Esophagus mucosa (tissue), 1 donor: ENCODE measurements around the gene SLC12A9. TPM values are rescaled to one million over a fixed set of nuclear protein-coding genes. Genes with fewer than 3 reads are reported as not detected.
A peak's percentile ranks its signal among the peaks of the same experiment; 100 is the strongest.

ENCODE experiments used
- ATAC-seq: fragments of 200-7000 bp; cut with Tn5 transposase; one replicate; pipeline ENCODE4 v1.9.1; 2020
- total RNA-seq: library from RNA; stranded (reverse); gene quantifications from one replicate; pipeline ENCODE4 v1.2.4, GENCODE V29; 2023
- donor health status: DM: yes; HTN: yes; CAD: no.

Gene SLC12A9
- total RNA-seq, 1 donor from 2014 or later = 13.5 TPM

DNA sequence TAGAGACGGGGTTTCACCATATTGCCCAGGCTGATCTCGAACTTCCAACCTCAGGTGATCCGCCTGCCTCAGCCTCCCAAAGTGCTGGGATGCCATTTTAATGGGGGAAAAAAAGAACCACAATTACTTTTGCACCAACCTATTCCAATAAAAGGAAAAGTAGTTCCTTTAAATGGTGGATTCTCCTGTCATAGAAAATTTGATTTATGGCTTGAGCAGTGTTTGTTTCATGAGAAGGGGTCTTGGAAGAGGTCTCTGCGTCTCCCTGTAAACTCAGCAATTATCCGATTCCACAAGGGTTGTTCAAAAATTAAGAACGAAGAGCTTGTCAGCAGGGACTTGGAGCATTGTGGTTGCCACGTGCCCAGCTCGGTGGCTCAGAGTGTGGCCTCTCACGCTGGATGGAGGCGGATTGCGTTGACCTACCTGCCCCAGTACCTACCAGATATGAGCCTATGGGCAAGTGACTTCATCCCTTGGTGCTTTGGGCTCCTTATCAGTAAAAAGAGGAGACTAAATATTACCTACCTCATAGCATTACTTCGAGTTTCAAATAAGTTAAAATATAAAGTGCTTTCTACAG lies 11.8 kb downstream of the SLC12A9 start:
- ATAC-seq = no peak

DNA sequence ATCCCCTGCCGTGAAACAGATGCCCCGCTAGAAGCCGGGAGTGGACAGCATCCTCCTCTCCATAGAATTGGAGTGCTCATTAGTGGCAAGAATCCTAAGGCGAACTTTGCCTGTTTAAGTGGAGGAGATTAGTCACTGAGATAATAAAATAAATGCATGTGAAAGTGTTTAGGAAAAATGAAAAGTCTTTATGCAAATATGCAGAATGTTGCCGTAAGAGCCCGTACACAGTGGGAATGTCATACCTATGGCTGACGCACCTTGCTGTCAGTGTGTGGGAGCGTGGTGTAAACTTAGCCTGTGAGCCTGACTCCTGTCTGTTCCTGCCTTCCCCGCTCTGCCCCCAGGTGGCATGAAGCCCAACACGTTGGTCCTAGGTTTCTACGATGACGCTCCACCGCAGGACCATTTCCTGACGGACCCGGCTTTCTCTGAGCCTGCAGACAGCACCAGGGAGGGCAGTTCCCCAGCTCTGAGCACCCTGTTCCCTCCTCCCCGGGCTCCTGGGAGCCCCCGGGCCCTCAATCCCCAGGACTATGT lies 12.9 kb downstream of the SLC12A9 start:
- peak; percentile 74 for ATAC-seq

DNA sequence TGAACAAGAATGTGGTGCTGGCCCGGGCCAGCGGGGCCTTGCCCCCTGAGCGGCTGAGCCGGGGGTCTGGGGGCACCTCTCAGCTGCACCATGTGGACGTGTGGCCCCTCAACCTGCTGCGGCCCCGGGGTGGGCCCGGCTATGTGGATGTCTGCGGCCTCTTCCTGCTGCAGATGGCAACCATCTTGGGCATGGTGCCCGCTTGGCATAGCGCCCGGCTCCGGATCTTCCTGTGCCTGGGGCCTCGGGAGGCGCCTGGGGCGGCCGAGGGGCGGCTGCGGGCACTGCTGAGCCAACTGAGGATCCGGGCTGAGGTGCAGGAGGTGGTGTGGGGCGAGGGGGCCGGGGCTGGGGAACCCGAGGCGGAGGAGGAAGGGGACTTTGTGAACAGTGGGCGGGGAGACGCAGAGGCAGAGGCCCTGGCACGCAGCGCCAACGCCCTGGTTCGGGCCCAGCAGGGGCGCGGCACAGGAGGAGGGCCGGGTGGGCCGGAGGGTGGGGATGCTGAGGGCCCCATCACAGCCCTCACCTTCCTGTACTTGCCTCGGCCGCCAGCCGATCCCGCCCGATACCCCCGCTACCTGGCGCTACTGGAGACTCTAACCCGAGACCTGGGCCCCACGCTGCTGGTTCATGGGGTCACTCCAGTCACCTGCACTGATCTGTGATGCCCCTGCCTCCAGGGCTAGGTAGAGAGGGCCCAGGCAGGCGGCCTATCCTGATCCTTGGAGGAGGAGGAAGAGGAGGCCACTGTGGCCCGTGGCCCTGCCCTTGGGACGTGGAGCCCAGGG lies 13.6 kb downstream of the SLC12A9 start:
- ATAC-seq = peak; percentile 81

DNA sequence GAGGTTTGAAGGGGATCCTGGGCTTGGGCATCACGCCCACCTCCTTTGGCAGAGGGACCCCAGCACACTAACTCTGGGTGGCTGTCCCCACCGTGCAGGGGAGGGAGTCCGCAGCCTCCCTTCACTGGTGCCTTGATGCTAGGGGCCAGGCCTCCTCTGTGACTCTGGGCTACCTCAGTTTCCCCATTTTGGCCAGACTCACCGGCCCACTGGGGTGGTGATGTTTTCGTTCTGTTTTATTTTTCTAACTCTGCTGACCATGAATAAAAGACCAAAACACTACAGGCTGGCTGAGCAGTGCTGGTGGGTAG lies 14.2 kb downstream of the SLC12A9 start:
- no peak for ATAC-seq

DNA sequence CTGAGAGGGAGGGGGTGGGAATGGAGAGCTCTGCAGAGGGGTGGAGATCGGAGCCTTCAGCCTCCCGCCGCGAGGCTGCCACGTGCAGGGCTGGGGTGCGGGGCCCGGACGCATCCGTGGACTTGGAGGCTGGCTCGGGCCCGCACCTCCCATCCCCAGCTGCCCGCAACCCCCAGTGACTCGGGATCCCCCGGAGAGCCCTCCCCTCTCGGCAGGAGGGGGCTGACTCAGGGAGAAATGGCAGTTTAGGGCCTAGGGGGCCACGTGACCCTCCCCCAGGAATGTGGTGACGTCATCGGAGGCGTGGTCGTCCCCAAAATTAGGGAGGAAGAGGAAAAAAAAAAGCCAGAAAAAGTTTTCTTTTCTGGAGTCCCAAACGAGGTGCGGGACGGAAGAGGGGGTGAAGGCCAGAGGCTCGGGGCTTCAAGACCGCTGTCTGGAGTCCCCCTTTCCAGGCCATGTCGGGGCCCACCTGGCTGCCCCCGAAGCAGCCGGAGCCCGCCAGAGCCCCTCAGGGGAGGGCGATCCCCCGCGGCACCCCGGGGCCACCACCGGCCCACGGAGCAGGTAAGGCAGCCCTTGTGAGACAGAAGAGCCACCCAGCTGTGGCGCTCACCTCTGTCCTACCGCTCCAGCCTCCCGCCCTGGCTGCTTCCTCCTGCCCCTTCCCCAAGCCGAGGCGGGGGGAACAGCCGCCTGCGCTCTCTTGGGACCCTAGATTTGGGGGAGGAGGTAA lies 14.7 kb downstream of the SLC12A9 start, which contains the start of gene TRIP6:
TRIP6 (plus strand) TSS at position 348 of the 736 bp plus-strand sequence; CDS start at position 459, 111 bp downstream.
- ATAC-seq = peak; percentile 61

DNA sequence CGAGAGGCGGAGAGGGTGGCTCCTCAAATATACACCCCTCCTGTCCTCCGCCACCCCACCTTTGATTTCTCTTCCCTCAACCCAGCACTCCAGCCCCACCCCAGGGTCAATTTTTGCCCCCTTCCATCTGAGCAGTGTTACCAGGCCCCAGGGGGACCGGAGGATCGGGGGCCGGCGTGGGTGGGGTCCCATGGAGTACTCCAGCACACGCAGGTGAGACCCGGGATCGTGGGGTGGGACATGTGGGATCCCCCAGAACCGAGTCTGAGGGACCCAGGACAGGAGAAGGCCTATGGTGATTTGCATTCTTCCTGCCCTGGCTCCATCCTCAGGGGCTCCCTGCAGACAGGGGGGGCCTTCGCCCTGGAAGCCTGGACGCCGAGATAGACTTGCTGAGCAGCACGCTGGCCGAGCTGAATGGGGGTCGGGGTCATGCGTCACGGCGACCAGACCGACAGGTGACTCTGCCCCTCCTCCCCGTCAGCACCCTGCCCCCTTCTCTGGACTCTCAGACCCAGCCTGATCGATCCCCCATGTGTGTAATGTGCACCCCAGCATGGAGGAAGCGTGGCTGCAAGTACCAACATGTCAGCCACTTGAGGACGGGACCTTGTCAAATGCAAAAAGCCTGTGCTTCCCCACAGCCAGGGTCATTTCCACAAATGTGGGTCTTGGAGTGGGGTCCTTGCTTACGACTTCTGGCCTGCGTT lies 15.4 kb downstream of the SLC12A9 start:
- no peak for ATAC-seq

DNA sequence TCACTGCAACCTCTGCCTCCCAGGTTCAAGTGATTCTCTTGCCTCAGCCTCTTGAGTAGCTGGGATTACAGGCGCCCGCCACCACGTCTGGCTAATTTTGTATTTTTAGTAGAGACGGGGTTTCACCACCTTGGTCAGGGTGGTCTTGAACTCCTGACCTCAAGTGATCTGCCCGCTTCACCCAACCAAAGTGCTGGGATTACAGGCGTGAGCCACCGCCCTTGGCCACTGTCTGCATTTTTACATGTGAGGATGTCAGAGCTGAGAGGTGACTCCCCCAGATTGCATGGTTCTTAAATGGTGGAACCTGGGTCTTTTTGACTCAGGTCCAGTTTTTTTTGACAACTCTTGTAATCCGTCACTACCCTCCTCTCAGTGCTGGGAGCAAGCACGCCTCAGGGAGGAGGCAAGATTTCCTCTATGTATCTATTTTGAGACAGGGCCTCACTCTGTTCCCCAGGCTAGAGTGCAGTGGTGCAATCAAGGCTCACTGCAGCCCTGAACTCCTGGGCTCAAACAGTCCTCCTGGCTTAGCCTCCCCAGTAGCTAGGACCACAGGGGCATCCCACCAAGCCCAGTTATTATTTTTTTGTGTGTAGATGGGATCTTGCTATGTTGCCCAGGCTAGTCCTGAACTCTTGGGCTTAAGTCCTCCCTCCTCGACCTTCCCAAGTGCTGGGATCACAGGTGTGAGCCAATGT lies 21.2 kb downstream of the SLC12A9 start:
- no peak for ATAC-seq

DNA sequence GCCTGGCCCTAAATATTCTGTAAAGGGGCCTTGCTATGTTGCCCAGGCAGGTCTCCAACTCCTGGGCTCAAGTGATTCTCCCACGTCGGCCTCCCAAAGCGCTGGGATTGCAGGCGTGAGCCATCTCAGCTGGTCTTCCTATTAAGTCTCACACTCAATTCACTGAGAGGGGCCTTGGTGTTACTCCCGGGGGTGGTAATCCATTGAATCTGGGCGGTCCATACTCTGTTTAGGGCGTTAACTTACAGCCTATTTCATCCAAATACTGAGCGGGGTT lies 21.7 kb downstream of the SLC12A9 start:
- no peak for ATAC-seq

DNA sequence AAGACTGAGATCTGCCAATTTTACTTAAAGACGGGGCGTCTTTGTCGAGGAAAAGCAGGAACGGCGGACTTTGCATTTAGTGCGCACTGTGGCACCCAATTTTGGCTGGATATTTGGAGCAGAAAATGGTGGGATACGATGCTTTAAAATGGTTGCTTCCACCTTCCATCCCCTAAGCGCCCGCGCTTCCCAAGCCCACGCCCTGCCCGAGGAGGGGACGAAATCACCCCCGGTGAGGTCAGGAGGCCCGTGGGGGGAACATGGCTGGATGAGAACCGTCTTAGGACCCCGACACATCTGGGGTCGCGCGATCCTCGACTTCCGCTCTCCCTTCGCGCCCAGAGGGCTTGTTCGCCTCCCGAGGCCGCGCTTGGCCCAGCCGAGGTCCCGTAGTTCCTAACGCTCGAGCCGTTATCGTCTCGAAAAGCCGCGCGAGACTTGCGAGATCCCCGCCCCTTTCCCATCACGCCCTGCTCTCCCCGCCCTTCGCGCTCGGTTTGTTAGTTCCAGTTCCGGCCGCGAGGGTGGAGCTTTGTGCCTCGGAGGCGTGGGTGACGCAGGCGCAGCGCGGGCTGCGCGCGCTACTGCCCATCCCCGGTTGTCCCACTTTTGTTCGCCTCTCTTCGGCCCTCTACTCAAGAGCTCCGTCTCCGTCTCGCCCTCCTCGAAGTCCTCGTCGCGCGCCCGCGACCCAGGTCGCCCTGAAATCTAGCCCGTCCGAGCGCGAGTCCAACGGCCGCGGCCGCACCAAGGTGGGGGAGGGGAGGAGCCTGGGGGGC lies 22.3 kb downstream of the SLC12A9 start, which contains the start of gene SRRT:
SRRT (plus strand) TSS at position 527 of the 779 bp plus-strand sequence. CDS start 488 bp downstream, outside the sequence.
- peak; percentile 97 for ATAC-seq

DNA sequence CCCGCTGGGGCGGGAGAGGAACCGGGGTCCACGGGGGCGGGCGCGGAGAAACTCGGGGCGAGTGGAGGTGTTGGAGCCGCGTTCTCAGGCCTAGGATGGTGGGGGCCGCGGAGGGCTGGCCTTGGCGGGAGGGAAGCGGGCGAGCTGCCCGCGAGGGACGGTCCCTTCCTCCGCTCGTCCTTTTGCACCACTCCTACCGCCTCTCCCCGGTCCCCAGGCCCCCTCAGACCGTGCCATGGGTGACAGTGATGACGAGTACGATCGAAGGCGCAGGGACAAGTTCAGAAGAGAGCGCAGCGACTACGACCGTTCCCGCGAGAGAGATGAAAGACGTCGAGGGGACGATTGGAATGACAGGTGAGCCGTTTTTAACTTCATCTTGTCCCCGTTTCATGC lies 22.8 kb downstream of the SLC12A9 start:
- ATAC-seq = peak; percentile 51

DNA sequence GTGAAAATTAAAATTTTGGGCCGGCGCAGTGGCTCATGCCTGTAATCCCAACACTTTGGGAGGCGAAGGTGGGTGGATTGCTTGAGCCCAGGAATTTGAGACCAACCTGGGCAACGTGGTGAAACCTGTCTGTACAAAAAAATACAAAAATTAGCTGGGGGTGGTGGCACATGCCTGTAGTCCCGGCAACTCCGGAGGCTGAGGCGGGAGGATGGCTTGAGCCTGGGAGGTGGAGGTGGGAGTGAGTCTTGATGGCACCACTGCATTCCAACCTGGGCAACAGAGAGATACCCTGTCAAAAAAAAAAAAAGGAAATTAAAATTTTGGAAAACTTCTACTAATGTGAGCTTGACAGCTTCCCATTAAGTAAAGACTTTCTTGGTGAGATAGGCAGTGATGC lies 25.5 kb downstream of the SLC12A9 start:
- no peak for ATAC-seq

DNA sequence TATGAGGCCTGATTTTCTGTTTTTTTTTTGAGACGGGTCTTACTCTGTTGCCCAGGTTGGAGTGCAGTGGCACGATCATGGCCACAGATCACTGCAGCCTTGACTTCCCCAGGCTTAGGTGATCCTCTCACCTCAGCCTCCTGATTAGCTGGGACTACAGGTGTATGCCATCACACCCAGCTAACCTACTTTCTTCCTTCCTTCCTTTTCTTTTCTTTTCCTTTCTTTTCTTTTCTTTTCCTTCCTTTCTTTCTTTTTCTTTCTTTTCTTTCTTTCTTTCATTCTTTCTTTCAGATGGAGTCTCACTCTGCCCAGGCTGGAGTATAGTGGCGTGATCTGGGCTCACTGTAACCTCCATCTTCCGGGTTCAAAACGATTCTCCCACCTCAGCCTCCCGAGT lies 26.2 kb downstream of the SLC12A9 start:
- no peak for ATAC-seq

DNA sequence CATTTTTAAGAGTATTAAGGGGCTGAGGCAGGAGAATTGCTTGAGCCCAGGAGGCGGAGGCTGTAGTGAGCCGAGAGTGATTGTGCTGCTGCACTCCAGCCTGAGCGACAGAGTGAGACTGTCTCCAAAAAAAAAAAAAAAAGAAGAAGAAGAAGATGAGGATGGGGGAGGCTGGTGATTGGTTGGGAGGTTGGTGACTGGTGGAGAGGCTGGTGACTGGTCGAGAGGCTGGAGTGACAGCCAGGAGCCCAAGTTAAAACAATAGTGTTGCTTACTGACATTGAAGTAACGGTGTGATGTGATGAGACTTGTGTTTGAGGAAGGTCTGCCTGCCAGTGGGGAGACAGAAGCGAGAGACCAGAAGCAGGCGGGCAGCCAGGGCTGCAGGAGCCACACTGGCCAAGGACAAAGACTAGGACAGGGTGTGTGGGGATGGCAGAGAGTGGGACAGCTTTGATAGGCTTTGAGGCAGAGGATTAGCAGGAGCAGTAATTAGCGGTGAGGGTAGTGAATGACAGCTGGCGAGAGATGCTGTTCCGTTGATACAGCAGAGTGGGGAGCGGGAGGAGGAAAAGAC lies 27.3 kb downstream of the SLC12A9 start:
- ATAC-seq = no peak

DNA sequence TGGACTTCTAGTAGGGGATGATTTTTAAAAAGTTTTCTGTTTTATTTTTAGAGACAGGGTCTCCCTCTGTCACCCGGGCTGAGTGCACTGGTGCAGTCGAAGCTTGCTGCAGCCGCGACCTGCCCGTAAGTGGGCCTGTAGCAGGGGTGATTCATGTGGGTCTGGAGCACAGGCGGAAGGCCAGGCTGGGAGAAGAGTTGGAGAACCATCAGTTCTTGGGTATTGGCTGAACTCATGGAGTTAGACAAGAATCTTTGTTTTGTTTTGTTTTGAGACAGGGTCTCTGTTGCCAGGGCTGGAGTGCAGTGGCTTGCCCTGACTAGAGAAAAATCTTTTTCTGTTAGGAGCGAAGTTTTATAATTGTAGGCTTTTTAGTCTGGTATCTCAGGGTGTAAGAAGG lies 28.1 kb downstream of the SLC12A9 start:
- no peak for ATAC-seq

DNA sequence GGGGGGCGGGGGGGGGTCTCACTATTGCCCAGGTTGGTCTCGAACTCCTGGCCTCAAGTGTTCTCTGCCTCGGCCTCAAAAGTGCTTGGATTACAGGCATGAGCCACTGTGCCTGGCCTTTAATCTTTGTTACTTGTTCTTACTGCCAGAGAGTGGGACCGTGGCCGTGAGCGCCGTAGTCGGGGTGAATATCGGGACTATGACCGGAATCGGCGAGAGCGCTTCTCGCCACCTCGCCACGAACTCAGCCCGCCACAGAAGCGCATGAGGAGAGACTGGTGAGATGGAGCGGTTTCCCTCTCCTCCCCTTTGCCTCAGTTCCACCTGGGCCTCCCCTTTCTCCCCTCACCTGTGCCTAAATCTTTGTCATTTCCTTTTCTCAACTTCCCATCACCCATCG lies 28.6 kb downstream of the SLC12A9 start:
- ATAC-seq = no peak

DNA sequence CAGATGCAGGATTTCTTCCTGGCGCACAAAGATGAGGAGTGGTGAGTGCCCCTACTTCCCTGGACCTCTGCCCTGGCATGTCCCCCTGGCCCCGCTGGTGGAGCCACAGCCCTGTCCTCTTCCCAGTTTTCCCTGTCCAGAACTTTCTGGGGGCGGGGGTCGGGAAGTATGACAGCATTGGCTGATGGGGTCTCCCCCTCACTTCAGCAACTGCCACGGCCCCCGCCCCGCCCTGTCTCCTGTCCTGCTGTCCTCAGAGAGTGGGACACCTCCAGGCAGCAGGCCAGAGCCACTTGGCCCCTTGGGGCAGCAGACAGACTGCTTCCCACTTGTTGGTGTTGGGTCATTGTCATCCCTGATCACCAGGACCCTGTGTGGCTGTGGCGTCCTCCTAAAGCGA lies 29.7 kb downstream of the SLC12A9 start:
- ATAC-seq = no peak

DNA sequence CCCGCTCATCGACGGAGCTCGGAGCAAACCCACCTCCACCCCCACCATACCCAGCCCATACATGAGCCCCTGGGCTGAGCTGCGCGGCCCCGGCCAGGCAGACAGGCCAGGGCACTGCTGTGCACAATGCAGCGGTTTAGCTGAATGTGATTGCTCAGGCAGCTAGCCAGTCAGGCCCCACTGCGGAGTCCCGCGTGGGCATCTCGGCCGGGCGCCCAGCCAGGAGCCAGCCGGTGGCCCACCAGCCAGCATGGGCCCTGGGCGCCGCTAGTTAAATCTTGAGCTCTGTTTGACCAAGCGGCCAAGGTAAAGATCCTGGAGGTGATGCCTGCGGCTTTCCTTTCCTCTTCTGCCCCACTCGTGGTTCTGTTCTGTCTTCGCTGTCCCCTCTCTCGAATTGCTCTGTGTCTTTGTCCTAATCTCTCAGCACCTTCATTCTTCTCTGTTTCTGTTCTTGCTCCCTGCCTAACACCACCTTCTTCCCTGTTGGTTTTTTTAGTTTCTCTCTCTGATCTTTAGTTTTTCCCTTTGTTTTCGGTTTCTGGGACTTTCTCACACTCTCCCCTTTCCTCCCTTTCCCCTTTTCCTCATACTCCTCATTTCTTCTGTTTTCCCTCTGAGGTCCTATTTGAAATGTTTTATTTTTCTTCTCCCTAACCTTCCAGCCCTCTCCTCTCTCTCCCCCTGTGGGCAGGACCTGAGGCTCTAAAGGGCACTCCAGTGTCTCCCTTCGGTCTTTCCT lies 30.4 kb downstream of the SLC12A9 start:
- ATAC-seq = no peak

DNA sequence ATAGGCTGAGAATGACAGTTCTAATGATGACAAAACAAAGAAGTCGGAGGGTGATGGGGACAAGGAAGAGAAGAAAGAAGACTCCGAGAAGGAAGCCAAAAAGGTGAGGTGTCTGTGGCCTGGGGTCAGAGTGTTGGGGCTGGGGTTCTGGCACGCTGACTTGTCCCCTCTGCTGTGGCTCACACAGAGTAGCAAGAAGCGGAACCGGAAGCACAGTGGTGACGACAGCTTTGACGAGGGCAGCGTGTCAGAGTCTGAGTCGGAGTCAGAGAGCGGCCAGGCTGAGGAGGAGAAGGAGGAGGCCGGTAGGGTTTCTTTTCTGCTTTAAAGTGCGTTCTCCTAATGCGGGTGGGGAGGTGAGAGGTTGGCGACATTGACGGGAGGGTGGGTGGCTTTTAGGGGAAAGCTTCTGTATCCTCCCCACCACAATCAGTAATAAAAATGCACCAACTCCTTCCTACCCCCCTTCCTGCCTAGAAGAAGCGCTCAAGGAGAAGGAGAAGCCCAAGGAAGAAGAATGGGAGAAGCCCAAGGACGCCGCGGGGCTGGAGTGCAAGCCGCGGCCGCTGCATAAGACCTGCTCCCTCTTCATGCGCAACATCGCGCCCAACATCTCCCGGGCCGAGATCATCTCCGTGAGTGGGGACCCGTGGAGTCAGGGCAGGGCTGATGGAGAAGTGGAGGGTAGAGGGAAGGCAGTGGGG lies 32.4 kb downstream of the SLC12A9 start:
- ATAC-seq = no peak

DNA sequence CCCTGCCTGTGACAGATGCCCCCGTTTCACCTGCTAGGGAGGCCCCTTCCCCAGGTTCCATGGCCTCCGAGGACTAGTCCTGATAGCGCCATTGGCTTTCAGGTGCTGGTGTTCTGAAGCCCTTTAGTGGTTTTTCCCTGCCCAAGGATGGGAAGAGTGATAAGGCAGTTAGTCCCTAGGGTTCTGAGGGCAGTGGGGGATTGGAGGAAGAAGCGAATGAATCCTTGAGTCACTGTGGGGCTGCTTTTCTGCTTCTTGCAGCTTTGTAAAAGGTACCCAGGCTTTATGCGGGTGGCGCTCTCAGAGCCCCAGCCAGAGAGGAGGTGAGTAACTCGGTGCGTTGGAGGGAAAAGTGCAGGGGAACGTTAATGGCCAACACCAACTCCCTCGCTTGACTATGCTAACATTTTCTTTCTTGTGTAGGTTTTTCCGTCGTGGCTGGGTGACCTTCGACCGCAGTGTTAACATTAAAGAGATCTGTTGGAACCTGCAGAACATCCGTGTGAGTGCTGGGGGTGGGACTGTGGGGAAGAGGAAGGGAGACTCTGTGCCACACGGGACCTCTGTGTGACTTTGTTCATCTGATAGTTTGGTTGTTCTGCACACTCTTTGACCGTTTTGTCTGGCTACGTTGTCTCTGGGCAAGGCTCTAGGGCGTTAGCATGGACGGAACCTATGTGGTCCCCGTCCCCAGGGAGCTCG lies 33.1 kb downstream of the SLC12A9 start:
- no peak for ATAC-seq
